OCI-M2 (cell line): ENCODE data around the gene PANK4.

ENCODE experiments used
- DNase-seq: peaks from one replicate; lab custom pipeline; 2025; ENCODE audit not compliant: unreplicated experiment; lab: John Stamatoyannopoulos, UW

Gene PANK4

GRCh38 chr1:2546515-2547209, 20.3 kb upstream of the PANK4 start:
- no peak for DNase-seq

GRCh38 chr1:2545754-2546514, 19.5 kb upstream of the PANK4 start:
- DNase-seq: no peak

- DNase-seq: no peak
These were observed 18.7 kb upstream of the PANK4 start for GRCh38 chr1:2544875-2545640.

GRCh38 chr1:2544093-2544874, 17.9 kb upstream of the PANK4 start:
- no peak for DNase-seq

- DNase-seq: no peak
These were observed 17.2 kb upstream of the PANK4 start for GRCh38 chr1:2543543-2544092.

GRCh38 chr1:2542246-2542915, 16.0 kb upstream of the PANK4 start:
- DNase-seq: no peak

- DNase-seq: no peak
These were observed 15.3 kb upstream of the PANK4 start for GRCh38 chr1:2541619-2542245.

GRCh38 chr1:2540816-2541492, 14.6 kb upstream of the PANK4 start:
- no peak for DNase-seq

- DNase-seq: no peak
These were observed 13.0 kb upstream of the PANK4 start for GRCh38 chr1:2539312-2539907.

- no peak for DNase-seq
These were observed 12.5 kb upstream of the PANK4 start for GRCh38 chr1:2538872-2539271.

GRCh38 chr1:2538376-2538775, 12.0 kb upstream of the PANK4 start:
- DNase-seq: no peak

- DNase-seq: no peak
These were observed 11.4 kb upstream of the PANK4 start for GRCh38 chr1:2537784-2538115.

GRCh38 chr1:2535981-2536380, 9.6 kb upstream of the PANK4 start:
- no peak for DNase-seq

- DNase-seq: no peak
These were observed 9.1 kb upstream of the PANK4 start for GRCh38 chr1:2535455-2535854.

- DNase-seq: no peak
These were observed 8.5 kb upstream of the PANK4 start for GRCh38 chr1:2534687-2535441.

- no peak for DNase-seq
These were observed 7.9 kb upstream of the PANK4 start for GRCh38 chr1:2534315-2534686.

GRCh38 chr1:2533365-2533764, 7.0 kb upstream of the PANK4 start:
- no peak for DNase-seq

GRCh38 chr1:2532485-2533160, 6.2 kb upstream of the PANK4 start:
- no peak for DNase-seq
